ENCODE results near the gene VASP. TPM values are rescaled to one million over a fixed set of nuclear protein-coding genes. Genes with fewer than 3 reads are reported as not detected.
A peak's percentile ranks its signal among the peaks of the same experiment; 100 is the strongest.

Gene VASP
- polyA plus RNA-seq, 2 of the 4 experiments (the other 2 are of a cell fraction) = 64.5 to 94.3 TPM

- TF ChIP-seq ATOH8 (CRISPR knock-in tag; IDR thresholded peaks at IDR 0.05; ENCODE audit: low read depth) (no peak), GATA3 (IDR thresholded peaks at IDR 0.05; ENCODE audit: borderline replicate concordance) (no peak), JUNB (IDR thresholded peaks at IDR 0.05) (no peak), MAZ (IDR thresholded peaks at IDR 0.05; ENCODE audit: borderline replicate concordance, low read depth, low read length) (no peak; the same call in 1 of the 2 replicates), HMGXB4 (CRISPR knock-in tag; IDR thresholded peaks at IDR 0.05; ENCODE audit: borderline replicate concordance) (no peak), NPAS2 (CRISPR knock-in tag; IDR thresholded peaks at IDR 0.05; ENCODE audit: borderline replicate concordance) (no peak), PHF8 (IDR thresholded peaks at IDR 0.05; ENCODE audit: borderline replicate concordance, low read depth) (no peak), POLR2AphosphoS2 (conservative IDR thresholded peaks at IDR 0.05; ENCODE audit: low read length) (peak; percentile 100), TFCP2L1 (CRISPR knock-in tag; IDR thresholded peaks at IDR 0.05) (peak; percentile 97; the same call in 1 of the 2 replicates), CEBPB (IDR thresholded peaks at IDR 0.05) (no peak), ELK1 (IDR thresholded peaks at IDR 0.05; ENCODE audit: low read depth, low read length) (no peak), KDM5A (IDR thresholded peaks at IDR 0.05) (no peak), EHMT2 (IDR thresholded peaks at IDR 0.05; ENCODE audit: low read depth) (no peak), SREBF2 (IDR thresholded peaks at IDR 0.05) (no peak), RNF2 (IDR thresholded peaks at IDR 0.05; ENCODE audit: borderline replicate concordance, low read depth) (no peak), ZSCAN20 (CRISPR knock-in tag; IDR thresholded peaks at IDR 0.05) (0 out of 2 replicates have a peak, but pooled peaks have one; percentile 60), CBX2 (IDR thresholded peaks at IDR 0.05; ENCODE audit: borderline replicate concordance, low read depth) (no peak), RARB (CRISPR knock-in tag; IDR thresholded peaks at IDR 0.05) (peak; percentile 82; the same call in 1 of the 2 replicates), BCL3 (IDR thresholded peaks at IDR 0.05) (no peak), HOXA7 (CRISPR knock-in tag; IDR thresholded peaks at IDR 0.05) (peak; percentile 99), CTCF (IDR thresholded peaks at IDR 0.05) (no peak)
These were observed 32.4 kb upstream of the VASP start (continued) for GRCh38 chr19:45474606-45475521.

Measured in A549 (cell line).